Endothelial cell of hepatic sinusoid (primary cell): ENCODE results near the gene GAPVD1.
"Not testable (repeated sequence)": the region's sequence is repeated elsewhere in the genome, so short reads cannot be mapped to it uniquely, and the experiment has no call there.

Source experiments
- in situ Hi-C: cut with HindIII; loops from 2 replicates; pipeline ENCODE4 v1.10.0; 2017; ENCODE audit warnings: low sequenced_read_pairs

GAPVD1 gene

DNA sequence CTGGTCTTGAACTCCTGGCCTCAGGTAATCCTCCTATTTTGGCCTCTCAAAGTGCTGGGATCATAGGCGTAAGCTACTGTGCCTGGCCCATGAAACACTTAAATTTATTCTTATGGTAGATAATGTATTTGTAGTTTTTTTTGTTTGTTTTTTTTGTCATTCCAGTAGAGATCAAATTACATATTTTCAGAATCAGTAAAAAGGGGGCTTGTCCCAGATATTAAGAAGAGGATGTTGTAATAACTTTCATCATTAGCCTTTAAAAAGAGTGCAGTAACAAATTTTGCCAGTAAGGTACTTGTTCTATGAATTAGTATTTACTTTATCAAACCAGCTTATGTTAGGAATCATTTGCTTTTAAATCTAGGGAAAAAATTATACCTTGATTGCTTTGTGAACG lies 42.6 kb downstream of the GAPVD1 start:
- in situ Hi-C loops, result no loop called here

DNA sequence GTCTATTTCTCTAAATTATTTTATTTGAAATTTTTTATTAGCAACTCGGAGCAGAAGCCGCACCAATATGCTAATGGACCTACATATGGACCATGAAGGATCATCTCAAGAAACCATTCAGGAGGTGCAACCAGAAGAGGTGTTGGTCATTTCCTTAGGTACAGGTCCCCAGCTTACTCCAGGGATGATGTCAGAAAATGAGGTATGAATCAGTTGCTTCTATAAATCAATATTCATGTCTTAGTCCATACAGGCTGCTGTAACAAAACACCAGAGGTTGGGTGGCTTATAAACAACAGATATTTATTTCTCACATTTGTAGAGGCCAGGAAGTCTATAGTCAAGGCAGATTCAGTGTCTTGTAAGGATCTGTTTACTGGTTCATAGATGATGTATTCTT lies 50.8 kb downstream of the GAPVD1 start:
- in situ Hi-C loops, result no loop called here

DNA sequence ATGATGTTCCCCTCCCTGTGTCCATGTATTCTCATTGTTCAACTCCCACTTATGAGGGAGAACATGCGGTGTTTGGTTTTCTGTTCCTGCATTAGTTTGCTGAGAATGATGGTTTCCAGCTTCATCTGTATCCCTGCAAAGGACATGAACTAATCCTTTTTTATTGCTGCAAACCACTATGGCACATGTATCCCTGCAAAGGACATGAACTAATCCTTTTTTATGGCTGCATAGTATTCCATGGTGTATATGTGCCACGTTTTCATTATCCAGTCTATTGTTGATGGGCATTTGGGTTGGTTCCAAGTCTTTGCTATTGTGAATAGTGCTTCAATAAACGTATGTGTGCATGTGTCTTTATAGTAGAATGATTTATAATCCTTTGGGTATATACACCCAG lies 54.7 kb downstream of the GAPVD1 start:
- in situ Hi-C loops, result not testable (repeated sequence)

DNA sequence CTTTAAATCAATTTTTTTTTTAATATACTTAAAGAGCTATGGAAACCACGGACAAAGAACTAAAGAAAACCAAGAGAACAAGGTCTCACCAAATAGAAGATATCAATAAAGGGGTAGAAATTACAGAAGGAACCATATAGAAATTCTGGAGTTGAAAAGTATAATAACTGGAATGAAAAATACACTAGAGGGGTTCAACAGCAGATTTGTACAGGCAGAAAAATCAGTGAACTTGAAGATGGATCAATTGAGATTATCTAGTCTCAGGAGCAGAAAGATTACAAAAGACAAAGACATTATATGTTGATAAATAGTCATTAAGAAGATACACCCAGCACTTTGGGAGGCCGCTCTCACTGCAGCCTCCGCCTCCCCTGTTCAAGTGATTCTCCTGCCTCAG lies 56.1 kb downstream of the GAPVD1 start:
- in situ Hi-C loops, result no loop called here

DNA sequence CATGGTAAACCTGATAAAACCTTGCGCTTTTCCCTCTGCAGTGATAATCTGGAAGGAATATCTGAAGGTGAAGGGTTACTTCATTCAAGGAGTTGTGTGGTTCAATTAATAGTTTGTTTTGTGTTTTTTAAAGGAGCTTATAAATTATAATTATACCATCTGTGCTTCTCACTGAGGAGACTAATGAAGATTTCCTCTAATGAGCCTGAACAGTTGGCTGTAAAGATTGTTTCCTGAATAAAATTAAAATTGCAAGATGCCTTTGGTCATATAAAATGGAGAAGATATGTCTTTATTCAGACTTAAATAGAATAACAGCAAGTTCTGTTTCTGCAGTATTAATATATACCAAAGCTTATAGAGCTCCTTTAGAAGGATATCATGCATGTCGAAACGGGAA lies 59.9 kb downstream of the GAPVD1 start:
- in situ Hi-C loops, result no loop called here

DNA sequence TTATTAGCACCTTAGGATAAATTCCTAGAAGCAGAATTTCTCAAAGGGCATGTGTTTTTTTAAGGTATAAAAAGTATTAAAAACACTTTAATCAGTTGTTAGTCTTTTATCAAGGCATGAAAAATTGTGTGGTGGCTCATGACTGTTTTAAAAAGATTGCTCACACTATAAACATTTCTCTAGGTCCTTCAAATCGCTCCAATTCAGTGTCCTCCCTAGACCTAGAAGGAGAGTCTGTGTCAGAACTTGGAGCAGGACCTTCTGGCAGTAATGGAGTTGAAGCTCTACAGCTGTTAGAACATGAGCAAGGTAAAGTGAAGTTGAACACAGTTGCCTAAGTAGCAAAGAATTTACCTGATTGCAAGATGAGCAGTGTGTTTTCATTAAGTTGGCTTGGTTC lies 62.0 kb downstream of the GAPVD1 start:
- in situ Hi-C loops, result no loop called here

DNA sequence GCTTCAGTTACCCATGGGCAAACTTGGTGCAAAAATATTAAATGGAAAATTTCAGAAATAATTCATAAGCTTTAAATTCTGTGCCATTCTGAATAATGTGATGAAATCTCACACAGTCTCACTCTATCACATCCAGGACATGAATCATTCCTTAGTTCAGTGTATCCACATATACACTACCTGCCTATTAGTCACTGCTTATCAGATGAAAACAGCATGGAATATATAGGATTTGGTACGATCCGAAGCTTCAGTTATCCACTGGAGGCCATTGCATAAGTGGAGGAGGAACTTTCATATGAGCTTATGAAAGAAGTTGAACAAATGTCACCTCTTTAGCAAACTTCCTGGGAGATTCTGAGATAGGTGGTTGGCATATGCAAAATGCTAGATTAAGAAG lies 64.2 kb downstream of the GAPVD1 start:
- in situ Hi-C loops, result no loop called here

DNA sequence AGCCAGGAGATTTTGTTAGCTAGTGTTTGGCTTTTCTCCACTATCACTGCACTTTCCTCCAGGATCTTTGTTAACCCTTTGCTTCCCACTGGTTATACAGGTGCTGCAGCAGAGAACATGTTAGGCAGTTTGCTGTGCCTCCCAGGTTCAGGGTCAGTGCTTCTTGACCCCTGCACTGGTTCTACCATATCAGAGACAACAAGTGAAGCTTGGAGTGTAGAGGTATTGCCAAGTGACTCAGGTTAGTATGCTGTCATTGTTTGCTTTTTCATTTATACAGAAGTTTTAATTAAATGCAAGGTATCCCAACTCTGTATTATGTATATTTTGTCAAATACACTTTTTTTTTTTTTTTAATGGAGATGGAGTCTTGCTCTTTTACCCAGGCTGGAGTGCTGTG lies 68.4 kb downstream of the GAPVD1 start:
- in situ Hi-C loops, result no loop called here

DNA sequence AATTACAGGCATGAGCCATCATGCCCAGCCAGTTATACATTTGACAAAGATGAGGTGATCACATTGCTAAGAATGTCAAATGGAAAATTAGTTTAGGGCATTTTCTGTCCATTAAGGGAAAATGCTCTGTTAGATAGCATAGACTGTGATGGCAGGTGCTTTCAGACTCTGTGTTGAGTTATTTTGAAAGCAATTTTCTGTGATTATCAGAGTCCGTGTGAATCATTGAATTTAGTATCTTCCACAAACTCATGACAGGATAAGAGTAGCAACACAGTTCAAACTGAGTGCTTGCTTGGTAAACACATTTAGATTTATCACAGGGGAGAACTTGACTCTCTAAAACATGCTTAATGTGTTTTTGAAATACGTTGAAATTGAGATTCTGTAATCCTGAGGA lies 69.0 kb downstream of the GAPVD1 start:
- in situ Hi-C loops, result no loop called here

DNA sequence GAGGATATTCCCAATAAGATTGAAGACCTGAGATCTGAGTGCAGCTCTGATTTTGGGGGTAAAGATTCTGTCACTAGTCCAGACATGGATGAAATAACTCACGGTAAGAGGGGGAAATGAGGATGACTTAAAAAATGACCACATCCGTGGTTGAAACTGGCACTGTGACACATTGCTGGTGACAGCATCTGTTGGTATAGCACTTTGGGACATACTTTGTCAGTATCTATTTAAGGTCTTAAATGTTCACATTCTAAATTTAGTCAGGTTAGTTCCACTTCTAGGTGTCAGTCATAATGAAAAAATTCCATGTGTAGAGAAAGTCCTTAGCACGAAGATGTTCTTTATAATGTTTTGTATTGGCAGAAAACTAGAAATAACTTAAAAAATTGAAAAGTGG lies 70.9 kb downstream of the GAPVD1 start:
- in situ Hi-C loops, result no loop called here

DNA sequence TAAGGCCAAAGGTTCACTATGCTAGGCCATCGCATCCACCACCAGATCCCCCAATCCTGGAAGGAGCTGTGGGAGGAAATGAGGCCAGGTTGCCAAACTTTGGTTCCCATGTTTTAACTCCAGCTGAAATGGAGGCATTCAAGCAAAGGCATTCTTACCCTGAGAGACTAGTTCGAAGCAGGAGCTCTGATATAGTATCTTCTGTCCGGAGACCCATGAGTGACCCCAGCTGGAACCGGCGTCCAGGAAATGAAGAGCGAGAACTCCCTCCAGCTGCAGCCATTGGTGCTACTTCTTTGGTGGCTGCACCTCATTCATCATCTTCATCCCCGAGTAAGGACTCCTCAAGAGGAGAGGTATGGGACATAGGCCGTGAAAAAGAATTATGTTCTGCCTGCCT lies 75.6 kb downstream of the GAPVD1 start:
- in situ Hi-C loops, result no loop called here

DNA sequence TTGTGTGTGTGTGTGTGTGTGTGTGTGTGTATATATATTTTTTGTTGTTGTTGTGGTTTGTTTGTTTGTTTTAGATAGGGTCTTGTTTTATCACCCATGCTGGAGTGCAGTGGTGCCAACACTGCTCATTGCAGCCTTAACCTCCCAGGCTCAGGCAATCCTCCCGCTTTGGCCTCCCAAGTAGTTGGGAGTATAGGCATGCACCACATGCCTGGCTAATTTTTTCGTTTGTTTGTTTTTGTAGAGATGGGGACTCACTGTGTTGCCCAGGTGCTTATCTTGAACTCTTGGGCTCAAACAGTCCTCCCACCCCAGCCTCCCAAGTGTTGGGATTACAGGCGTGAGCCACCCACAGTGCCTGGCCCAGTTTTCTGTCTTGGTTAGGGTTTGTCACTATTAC lies 77.3 kb downstream of the GAPVD1 start:
- in situ Hi-C loops, result no loop called here

DNA sequence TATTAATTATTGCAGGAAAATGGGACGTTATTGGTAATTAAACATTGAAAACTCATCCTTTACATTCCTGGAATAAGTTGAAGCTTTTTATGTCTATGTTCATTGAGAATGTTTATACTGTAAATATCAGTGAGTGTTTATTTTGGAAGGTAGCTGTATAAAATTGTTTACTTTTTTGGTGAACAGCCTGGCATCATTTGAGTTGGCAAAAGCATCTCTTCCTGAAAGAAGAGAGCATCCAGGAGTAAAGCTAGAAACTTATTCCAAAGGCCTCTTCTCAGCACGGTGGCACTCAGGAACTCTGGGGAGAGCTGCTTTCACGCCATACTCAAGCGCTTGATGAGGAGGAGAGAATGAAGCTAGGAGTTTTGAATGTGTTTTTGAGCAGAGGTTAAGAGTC lies 79.9 kb downstream of the GAPVD1 start:
- in situ Hi-C loops, result no loop called here

DNA sequence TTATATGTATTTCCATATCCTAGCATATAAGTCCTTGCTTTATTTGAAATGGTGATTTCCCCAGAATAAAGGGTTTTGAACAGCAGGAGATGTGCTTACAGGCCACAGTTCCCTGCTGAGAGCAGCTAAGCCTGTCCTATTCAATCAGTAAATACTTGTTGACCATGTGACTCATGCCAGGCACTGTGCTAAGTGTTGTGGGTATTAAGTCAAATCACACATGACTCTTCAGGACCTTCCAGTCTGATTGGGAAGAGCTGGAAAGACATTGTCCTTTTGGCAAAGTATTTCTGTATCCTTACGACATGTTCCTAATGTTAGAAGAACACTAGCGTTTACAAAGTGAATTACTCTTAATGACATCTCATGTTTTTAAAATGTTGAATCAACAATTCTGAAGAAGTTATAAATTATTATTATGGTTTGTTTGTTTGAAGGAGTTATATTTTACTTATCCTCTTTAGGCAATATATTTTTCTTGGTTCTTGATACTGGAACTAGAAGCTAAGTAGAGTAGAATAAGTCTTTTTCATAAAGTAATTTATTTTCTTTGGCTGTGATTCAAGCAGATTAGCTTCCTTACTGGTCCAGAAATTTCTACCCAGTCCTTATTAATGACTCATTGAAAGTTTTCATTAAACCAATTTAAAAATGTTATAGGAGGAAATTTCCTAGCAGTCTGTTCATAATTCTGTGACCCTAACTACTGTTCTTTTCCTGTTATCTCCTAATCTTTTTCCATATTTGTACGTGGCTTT lies 82.1 kb downstream of the GAPVD1 start:
- in situ Hi-C loops, result no loop called here

DNA sequence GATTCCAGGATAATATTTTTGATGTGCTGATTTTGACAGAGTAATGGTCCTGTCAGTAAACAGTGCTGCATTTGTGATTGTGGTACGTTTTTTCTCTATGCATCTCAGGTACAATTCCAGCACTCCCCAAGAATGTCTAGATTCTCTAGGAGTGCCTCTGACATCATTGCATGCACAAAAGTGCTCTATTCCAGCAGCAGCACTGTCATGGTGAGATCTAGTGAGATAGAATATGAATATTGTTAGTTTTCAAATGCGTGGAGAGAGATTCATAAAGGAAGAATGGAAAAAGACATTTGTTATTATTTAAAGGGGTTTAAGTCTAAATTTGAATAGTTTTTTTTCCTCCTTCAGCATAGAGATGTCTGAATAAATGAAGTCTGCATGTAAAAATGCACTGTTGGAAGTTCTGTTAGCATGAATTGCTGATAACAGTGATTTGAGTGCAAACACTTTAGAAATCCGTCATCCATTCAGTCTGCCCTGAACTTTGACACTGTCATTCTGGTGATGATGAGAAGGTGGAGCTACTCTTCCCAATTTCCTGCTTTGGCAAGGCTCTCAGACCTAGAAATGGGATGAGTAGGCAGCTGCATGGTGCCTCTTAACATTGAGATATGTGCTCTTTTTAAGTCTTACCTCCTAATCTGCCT lies 84.6 kb downstream of the GAPVD1 start:
- in situ Hi-C loops, result no loop called here

DNA sequence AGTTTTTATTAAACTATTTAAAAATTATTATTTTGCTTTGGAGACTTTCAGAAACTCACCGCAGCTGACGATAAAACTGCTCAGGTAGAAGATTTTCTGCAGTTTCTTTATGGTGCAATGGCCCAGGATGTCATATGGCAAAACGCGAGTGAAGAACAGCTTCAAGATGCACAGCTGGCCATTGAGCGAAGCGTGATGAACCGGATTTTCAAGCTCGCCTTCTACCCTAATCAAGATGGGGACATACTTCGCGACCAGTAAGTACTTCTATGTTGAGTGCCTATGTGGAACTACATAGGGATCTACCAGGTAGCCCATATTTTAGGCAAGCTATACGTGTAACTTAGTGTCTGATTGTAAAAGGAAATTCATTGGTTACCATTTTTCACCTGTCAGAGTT lies 94.0 kb downstream of the GAPVD1 start:
- in situ Hi-C loops, result no loop called here

DNA sequence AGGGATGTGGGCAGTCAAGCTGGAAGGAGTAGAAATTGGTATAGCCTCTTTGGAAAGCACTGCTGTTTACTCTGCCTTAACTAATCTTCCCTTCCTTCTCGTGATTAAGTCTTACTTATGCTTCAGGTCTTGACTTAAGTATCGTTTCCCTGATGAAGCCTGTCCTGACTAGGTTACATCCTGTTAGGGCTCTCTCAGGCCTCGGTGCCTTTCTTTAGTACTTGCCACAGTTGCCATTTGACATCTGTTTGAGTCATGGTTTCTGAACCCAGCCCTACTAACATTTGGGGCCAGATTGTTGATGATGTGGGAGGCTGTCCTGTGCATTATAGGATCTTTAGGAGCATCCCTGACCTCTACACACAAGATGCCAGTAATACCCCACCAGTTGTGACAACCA lies 94.4 kb downstream of the GAPVD1 start:
- in situ Hi-C loops, result no loop called here

DNA sequence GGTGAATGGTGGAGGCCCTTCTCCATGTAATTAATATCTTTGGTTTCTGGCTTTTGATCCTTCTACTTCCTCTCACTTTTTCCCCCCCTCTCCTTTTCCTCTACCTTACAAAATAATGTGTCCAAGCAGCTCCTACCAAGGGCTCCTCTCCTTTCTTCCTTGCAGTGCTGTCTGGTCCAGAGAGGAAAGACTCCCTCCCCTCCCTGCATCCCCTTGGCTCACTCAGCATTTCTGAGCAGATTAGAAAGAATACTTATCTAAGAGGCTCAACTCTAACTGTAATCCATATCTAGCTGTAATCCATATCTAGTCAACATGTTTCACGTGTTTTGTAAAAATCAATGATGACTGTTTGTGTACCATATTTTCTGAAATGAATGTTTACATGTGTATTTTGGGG lies 97.4 kb downstream of the GAPVD1 start:
- in situ Hi-C loops, result no loop called here

DNA sequence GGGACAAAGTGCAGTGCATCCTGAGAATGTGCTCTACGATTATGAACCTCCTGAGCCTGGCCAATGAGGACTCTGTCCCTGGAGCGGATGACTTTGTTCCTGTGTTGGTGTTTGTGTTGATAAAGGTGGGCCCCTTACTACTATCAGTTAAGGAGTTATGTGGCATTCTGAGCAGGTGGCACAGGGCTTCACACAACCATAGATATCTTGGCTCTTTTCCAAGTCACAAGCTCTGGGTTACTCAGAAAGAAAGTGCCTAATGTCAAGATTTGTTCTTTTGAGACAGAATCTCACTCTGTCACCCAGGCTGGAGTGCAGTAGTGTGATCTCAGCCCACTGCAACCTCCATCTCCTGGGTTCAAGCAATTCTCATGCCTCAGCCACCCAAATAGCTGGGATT lies 99.0 kb downstream of the GAPVD1 start:
- in situ Hi-C loops, result no loop called here

DNA sequence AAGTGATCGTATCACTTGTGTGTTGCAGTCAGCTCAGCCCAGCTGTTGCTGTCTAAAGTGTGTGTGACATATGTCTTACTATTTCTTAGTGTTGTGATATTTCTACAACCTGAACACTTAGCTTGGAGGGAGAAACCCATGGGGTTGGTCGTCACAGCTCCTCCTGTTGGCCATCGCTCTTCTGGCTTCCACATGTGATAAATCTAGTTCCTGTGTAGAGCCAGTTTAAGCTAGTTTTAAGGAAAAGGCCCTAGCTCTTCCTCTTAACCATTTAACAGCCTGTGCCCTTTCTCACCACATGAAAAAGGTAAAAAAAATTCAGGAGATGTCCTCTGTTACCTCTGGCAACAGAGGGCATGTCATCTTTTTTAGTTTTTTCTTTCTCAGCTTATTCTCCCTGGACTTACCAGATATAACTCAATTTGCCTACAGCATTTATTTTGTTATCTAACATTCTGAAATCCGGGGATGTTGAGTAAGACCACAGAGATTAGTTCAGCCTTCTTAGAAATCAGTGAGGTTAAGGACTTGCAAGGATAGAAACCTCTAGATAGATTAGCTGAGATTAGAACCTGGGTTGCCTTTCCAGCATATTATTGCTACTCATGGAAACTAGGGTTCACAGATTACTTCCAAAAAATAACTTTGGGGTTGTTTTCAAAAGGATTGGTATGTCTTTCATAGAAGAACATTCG lies 100.4 kb downstream of the GAPVD1 start:
- in situ Hi-C loops, result no loop called here

DNA sequence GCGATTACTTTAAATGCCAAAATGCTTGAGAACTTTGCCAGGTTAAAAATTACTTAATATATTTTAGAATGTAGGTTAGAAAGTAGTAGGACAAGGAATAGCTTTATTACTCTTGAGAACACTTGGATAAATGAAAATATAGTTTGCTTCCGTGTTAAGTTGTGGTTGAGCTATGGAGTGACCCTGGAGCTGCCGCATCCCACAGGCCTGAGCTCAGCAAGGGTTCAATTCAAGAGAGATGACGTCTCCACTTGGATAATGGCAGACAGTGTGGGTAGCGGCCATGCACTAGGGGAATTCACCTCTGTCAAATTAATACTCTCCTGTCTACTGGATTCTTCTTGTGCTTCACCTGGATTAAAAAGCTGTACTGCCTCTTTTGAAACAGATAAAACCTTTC lies 105.0 kb downstream of the GAPVD1 start:
- in situ Hi-C loops, result no loop called here

DNA sequence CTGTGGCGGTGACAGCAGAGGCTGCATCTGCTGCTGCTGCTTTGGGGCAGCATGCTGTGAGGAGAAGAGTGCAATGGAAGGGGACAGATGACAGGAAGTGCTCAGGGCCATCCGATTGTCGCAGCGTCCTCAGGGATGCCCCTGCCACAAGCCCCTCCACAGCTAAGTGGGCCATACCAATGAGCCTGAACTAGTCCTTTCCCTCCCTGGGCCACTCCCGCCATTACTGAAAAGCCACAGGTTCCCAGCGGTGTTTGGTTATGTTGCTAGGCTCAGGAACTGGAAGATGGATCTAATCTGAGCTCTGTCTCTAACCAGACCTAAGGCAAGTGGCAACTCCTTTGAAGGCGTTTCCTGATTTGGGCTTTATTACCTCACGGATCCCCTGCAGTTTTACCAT lies 109.2 kb downstream of the GAPVD1 start:
- in situ Hi-C loops, result loop anchor here (10.0 kb wide), 1 partner anchor 106 kb away; the partner anchor contains the start of gene GAPVD1
